Right forelimb (tissue), 1 donor: ENCODE results near the gene NUDT11.
A peak's percentile ranks its signal among the peaks of the same experiment; 100 is the strongest.
"Not testable (repeated sequence)": the region's sequence is repeated elsewhere in the genome, so short reads cannot be mapped to it uniquely, and the experiment has no call there.

Experiments used
- DNase-seq: peaks from one replicate; pipeline ENCODE4 v3.0.0-alpha.2; 2018

NUDT11 gene

DNA sequence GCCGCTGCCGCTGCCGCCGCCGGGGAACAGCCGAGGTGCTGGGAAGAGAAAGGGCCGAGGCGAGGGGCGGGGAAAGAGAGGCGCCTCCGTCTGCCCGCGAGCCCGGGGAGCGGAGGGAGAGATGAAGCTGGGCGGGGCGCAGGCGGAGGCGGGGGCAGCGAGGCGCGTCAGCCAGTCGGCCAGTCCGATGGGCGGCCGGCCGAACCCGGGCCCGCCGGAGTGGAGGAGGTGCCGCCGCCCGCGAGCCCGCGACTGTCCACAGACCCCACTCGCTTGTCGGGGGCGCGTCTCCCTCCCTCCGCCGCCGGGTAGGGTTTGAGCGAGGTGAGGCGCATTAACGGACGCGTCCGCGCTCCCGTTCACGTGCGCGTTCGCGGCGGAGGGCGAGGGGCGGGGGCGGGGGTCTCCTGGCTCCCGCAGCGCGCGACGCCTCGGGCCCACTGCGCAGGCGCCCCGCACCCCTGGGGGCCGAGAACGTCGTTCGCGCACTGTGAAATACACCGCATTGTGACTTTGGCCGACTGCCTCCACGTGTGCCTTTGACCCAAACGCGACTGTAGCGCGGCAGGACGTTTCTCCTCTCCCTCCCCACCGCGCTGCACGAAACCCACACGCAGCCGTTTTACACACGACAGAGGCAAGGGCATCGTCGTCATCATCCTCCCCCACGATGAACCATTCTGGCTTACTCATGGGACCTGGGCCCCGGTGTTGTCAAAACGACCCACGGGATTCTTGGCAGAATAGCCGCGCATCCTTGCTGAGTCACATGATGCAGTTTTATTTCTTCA lies at the start of gene NUDT11:
TSS of gene NUDT11 (minus strand) at position 92 of the 791 bp plus-strand sequence. CDS start 148 bp downstream, outside the sequence.
- DNase-seq: peak; percentile 81

DNA sequence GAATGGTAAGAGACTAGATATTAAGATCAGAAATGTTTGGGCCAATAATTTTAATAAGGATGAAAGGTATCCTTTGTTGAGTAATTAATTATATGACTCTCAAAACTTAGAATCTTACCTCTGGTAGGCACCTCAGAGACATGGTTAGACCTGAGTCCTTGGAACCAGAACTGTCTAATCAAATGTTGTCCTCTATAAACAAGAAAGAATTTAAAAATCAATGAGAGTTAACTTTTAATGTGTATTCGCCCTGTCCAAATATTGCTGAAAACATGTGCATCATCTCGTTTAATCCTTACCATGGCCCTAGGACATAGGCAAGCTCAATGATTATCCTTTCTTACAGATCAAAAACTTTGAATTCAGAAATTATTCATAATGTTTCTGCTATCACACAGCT lies 24.0 kb upstream of the NUDT11 start:
- DNase-seq: no peak

DNA sequence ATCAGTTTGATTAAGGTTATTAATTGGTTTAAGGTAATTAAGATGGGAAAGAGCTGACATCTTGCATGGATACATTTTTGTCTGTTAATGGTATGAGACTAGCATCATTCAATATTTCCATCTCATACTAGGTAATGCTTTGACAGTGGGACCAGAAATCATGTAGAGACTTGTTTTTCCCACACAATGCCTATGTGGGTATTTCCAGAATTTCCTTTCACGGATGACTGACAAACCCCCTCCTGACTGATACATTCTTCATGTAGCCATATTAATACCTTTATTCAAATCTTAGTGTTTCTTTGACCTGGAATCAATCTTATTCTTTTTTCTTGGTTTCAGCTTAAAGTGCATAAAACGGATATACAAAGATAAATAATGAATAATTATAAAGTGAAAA lies 22.7 kb upstream of the NUDT11 start:
- DNase-seq: not testable (repeated sequence)

DNA sequence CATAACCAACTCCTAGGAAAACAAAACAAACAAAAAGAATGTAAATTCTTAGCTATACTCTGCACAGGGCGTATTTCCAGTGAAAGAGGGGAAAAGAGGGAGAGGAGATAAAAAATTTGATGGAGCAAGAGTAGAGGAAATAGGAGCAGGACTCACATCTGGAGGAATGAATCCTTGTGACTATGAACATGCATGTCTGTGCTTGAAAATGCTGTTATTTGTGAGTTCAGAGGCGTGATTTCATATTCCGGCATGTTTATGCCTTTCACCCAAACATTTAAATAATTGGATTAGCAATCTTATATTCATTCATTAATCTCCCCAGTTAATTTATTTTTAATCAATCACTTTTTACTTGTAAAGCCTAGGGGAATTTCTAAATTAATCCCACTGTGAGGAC lies 11.2 kb upstream of the NUDT11 start:
- DNase-seq: no peak

DNA sequence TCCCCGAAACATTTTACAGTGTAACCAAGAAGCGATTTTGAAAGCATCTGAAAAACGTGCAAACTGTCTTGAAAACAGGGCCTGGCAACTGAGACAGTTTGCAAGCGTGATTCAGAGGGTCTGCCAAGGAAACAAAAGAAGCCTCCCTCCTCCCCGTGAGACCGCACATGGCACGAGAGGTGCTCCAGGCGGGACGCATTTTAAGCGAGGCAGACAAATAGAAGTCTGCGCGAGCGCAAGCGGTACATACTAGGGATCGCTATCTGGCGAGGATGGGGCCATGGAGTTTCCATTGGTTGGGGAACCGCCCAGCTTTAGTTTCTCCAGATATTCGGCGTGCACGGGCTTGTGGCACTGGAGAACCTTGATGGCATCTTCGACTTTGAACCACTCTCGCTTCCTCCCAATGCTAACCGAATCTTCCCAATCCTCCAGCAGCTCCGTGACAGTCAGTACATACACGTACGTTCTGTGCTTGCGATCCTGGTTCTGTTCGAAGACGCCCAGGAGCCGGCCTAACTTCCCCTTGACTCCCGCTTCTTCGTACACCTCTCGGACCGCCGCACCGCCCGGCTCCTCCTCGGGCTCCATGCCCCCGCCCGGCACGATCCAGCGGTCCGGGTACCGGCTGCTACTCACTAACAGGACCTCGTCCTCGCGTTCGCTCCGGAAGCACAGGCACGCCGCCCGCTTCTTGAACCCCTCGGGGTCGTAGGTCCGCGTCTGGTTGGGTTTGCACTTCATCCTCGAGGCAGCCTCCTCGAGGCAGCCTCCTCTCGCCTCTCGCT lies 497 bp downstream of the NUDT11 start:
- not testable (repeated sequence) for DNase-seq

DNA sequence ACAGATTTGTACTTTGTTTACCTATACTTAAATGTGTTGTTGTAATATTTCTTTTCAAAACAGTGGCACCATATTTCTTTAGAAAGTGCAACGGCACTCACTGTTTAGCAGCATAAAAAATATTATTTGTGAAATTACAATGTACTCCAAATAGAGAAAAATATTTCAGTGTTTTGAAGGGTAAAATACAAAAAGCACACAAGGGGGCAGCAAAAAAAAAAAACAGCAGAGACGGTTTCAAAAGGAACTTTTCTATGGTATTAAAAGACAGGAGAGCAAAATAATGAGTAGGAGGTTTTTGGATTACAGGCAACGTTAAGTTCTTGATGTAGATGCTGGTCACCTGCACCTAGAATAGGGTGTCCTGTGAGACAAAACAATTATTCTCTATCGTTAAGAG lies 2.0 kb downstream of the NUDT11 start:
- no peak for DNase-seq

DNA sequence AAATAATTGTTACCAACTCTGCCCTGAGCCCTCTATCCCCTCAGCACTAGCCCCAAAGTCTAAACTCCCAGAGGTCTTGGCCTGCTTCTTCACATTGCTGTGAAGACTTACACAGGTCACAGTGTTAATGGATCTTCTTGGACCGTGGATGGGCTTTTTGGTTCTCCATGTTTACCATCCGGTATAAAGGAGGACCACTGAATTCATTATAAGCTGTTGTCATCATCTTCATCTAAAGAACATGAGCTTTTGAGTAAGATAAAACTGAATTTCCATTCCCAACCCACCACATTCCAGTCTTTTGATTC lies 8.5 kb downstream of the NUDT11 start:
- no peak for DNase-seq

DNA sequence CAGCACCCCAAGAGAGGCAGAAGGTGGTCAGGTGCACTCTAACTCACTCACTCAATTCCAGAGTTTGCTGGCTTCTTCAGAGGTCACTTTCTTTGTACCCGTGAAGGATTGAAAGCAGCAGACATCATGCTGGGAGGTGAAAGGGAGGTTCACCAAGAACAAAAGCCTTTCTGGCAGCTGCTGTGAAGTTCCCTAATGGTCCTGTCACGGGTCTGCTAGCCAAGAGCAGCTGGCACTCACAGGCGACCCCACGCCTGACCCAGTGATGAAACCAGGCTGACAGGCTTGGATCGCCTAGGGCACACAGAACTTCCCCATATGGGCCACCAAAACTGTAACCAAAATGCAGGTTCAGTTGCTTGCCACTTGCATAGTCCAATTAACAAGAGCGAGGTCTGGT lies 11.8 kb downstream of the NUDT11 start:
- DNase-seq: no peak

DNA sequence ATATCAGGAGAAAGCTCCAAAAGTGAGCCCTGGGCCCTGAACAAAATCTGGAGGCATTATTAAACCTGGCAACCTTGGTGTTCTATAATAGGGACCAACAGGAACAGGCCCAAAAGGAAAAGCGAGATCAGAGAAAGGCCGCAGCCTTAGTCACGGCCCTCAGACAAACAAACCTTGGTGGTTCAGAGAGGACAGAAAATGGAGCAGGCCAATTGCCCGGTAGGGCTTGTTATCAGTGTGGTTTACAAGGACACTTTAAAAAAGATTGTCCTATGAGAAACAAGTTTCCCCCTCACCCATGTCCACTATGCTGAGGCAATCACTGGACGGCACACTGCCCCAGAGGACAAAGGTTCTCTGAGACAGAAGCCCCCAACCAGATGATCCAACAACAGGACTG lies 14.0 kb downstream of the NUDT11 start:
- DNase-seq: not testable (repeated sequence)

DNA sequence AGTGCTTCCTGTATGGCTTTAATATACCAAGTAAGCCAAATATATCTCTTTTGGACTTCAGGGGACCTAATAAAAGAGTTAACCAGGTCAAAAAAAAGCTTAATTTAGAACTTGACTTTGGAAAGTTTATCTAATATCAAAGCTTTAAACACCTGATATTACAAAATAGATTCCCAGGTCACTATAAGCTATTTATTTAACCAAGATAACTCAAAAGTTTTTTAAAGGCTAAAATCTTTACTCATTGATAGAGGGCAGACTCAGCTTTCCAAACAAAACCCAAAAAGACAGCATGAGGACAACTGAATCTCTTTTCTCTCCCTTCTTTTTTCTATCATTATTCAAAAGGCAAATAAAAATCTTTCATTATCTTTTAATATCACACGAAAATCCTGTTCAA lies 19.5 kb downstream of the NUDT11 start:
- DNase-seq: no peak

DNA sequence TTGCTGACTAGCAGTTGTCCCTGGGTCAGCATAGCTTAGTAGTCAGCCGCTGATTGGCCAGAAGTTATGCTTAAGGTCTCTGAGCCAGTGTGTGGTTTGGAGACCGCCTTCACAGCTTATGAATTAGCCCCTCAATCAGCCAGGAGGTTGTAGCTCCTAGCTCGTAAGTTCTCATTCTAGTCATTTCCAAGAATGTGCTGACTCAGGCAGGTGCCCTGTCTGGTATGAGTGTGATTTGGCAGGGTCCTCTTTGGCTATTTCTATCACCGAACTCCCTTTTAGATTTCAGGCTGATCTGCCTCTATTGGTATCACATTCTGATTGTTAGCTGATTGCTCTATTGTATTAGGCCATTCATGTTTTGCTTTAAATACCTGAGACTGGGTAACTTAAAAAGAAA lies 33.1 kb downstream of the NUDT11 start:
- no peak for DNase-seq

DNA sequence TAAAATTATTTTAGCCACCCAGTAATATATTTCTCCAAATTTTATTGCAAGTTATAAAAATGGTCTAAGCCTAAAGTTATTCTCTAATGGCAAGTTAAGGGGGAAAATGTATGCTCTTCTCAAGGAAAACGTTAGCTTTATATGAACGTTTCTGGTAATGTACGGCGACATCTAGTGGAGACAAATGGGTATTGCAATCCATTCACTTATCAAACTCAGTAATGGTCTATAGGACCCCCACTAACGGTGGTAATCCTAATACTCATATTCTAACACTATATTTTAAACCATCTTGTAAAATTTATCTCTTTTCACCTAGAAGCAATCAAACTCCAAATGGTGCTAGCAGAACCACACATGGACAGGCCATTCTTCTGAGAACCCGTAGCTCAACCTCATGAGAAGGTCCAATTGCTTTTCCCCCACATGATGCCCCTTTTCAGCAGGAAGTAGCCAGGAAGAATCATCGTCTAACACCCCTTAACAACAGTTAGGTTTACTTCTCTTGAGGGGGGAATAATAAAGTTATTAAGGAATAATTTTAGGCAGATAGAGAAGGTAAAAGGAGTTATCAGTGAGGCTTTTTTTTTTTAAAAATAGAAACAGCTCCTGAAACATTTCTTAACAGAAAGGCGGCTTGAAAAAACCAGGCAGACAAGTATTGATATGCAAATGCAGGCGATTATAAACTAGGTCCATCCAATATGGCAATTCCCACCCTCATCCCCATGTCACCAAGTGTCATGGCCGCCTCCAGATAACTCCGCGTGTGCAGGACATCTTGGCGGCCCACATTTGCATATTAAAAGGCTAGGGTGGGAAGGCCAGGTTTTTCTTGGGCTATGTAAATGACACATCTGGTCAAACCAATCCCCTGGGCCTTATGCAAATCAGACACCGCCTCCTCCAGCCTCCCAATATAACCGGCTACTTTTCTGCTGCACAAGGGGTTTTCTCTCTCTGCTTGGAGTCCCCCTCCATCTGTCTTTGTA lies 35.0 kb downstream of the NUDT11 start:
- DNase-seq: no peak

DNA sequence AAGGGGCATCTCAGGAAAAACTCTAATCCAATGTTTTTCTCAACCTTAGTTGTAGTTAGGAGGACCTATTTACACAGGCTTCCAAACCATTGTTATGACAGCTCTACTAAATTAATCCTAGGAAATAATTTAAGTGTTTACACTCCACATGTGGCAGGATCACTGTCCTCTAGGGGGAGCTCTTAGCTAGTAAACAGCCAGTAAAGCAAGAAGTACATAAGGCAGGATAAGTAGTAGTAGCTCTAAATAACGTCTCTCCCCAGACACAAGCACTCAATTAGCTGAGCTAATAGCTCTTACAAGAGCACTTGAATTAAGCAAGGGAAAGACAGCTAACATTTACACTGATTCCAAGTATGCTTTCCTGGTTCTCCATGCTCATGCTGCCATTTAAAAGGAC lies 37.3 kb downstream of the NUDT11 start:
- DNase-seq: no peak

DNA sequence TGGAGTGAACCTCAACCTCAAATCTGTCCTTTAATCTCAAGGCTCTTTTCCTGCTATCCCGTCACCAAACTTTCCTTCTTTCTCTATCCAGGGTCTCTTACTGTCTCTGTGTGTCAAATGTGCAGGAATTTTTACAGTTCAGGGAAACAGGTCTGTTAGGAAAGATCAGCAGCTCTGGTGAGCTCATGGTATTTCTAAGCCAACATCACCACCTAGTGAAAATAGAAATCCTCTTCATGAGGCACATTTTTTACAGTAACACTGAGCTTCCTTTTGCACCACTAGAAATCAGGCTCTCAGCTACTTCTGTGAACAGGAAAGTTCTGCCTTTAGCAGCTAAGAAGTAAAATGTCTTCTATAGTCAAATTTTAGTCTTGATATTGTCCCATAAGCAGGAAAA lies 39.6 kb downstream of the NUDT11 start:
- DNase-seq: no peak

DNA sequence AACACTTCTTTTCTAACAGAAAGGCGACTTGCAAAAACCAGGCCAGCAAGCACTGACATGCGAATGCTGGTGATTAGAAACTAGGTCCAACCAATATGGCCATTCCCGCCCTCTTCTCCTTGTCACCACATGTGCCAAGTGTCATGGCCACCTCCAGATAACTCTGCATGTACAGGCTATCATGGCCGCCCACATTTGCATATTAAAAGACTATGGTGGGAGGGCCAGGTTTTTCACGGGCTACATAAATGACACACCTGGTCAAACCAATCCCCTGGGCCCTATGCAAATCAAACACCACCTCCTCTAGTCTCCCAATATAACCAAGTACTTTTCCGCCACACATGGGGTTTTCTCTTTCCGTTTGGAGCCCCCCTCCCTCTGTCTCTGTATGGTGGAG lies 40.1 kb downstream of the NUDT11 start:
- no peak for DNase-seq

DNA sequence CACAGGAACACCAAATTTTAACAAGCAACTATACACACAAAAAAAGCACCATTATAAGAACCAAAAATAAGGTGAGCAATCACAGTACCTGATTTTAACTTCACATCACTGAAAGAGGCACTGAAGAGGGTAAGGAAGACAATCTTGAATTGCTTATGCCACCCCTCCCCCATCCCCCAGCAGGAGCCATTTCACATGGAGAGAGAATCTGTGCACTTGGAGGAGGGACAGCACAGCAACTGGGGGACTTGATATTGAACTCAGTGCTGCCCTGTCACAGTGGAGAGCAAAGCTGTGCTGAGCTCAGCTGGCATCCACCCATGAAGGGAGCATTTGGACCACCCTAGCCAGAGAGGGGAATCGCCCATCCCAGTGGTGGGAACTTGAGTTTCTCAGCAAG lies 56.0 kb downstream of the NUDT11 start:
- DNase-seq: no peak
